Measurements from ENCODE around the gene SLC12A7.
"Not testable (repeated sequence)": the region's sequence is repeated elsewhere in the genome, so short reads cannot be mapped to it uniquely, and the experiment has no call there.

GRCh38 chr5:1083026-1083425 is 28.8 kb downstream of the SLC12A7 start:
- TF ChIP-seq POLR2A, CTCF (IDR thresholded peaks at IDR 0.05): not testable (repeated sequence)

Data from heart left ventricle (tissue), 13 donors.